HG03442 (cell line): Measurements from ENCODE around the gene GALNT4.

Experiments used
- ATAC-seq: cut with Tn5 transposase; IDR thresholded peaks from one replicate; pipeline ENCODE4 v1.9.1; 2021; ENCODE audit warnings: mild to moderate bottlenecking, moderate library complexity; ENCODE audit not compliant: unreplicated experiment

Gene GALNT4

DNA sequence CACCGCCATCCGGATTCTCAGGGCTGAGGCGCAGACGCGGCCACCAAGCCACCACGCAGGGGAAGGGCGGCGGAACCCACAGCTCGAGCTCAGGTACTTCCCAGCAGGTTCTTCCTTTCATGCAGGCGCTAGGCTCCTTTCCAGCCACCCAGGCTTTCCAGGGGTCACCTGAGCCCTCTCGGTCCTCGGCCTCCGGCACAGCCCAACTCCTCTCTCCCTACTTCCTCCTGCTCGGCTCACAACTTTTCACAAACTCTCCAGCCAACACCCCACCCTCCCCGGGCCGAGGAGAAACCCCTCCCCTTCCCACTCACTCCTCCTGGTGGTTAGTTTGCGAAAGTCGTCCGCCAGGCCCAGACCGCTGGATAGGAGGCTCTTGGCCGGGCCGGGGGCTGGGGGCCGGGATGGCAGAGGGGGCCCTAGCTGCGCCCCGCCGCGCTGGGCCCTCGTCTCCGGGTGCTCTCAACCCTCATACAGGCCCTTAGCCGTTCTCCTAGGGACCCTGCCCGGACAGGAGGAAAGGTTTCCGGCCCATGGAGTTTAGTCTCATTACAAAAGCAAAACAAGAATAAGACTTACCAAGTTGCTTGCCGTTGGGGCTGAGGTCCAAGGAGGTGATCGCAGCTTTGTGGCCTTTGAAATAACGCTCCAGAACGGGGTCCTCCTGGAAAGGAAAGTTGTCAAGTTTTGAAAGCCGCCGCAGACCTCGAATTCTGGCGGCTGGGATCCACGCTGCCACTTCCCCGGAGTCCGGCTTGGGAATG lies at the start of gene GALNT4:
Gene GALNT4, minus strand, starts transcription at position 256 of the 764 bp plus-strand sequence. Its CDS starts 247 bp downstream, at position 9.
- ATAC-seq = peak; percentile 68

GRCh38 chr12:89573051-89573810 lies 48.6 kb upstream of the GALNT4 start:
- ATAC-seq = no peak

- ATAC-seq = no peak
Measured at GRCh38 chr12:89571491-89572195, 47.0 kb upstream of the GALNT4 start.

GRCh38 chr12:89568484-89568883 lies 43.9 kb upstream of the GALNT4 start:
- no peak for ATAC-seq

DNA sequence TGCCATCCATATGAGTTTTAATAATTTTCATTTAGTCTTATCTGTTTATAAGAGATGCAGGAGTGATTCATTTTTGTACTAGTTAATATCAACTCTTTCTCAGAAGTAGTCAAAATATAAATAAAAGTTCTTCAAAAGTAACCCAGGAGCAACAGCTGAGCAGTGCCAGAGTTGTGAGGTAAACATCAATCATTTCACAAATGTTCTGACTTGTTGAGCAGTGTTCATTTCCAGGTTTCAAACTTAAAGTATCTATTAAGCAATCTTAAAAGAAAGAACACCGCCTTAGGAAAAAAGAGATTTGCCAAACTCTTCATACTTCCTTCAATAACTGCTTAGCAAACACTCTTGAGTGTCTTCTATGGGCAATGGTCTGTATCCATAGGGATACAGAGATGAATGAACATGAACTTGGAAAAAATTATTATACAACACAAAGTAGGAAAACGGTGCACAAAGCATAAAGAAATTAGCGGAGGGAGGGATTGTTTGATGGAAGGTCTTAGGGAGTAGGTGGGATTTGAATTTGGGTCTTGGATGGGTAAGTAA lies 43.2 kb upstream of the GALNT4 start:
- no peak for ATAC-seq

- ATAC-seq = peak; percentile 68
Measured at GRCh38 chr12:89566615-89567014, 42.0 kb upstream of the GALNT4 start.

GRCh38 chr12:89565002-89565401 lies 40.4 kb upstream of the GALNT4 start:
- ATAC-seq = no peak

DNA sequence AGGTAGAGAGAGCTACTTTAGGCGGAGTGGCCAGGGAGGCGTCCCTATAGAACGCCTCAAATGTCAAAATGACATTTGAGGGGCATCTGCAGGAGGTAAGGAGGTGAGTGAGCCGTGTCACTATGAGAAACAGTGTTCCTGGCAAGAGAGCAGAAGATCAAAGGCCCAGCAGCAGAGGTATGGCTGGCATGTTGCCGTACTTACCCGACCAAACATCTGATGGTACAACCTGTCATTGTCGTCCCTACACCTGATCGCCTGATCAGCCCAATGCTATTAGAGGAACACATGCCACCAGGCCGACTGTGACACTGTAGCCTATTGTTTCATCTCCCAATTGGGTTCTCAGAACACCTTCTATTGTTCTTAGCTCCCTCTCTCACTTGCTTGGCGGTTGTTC lies 35.2 kb upstream of the GALNT4 start:
- no peak for ATAC-seq

GRCh38 chr12:89556976-89557375 lies 32.4 kb upstream of the GALNT4 start:
- ATAC-seq = no peak

GRCh38 chr12:89552376-89552775 lies 27.8 kb upstream of the GALNT4 start:
- no peak for ATAC-seq

DNA sequence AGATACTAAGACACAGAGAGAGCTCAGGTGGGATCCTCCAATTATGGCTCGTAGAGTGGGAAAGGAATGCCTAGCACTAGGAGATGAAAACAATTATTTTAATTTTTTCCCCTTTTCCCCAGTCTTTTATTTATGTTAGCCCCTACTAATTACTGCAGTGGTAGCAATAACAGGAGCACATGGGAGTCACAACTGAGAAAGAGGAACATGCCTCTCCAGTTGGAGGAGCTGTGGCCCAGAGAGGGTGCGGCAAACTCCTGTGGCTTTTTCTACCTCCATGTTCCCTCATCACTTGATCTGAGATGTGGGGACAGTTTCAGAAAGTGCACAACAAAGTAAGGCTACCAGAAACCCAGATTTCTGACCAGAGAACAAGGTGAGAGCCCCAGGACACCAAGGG lies 27.2 kb upstream of the GALNT4 start:
- no peak for ATAC-seq

GRCh38 chr12:89547101-89547500 lies 22.5 kb upstream of the GALNT4 start:
- ATAC-seq = no peak

- ATAC-seq = no peak
Measured at GRCh38 chr12:89546151-89546550, 21.6 kb upstream of the GALNT4 start.

- ATAC-seq = peak; percentile 27
Measured at GRCh38 chr12:89544681-89545184, 20.1 kb upstream of the GALNT4 start.

DNA sequence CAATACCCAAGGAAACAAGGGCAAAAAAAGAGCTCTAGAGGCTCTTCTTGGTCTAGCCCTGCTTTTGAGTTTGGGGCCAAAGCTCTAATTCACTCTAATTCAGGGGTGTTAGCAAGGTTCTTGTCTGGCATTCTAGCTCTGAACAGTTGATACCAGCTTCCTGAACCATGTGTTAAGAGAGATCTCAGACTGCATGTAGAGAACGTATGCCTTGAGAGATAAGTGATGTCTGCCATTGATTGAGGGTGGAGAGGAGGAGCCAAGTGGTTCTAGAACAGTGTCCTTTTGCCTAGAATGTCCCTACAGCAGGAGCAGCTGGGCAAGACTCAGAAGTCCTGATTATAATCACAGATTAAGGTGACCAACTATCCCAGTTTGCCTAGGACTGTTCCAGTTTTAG lies 19.4 kb upstream of the GALNT4 start:
- no peak for ATAC-seq

DNA sequence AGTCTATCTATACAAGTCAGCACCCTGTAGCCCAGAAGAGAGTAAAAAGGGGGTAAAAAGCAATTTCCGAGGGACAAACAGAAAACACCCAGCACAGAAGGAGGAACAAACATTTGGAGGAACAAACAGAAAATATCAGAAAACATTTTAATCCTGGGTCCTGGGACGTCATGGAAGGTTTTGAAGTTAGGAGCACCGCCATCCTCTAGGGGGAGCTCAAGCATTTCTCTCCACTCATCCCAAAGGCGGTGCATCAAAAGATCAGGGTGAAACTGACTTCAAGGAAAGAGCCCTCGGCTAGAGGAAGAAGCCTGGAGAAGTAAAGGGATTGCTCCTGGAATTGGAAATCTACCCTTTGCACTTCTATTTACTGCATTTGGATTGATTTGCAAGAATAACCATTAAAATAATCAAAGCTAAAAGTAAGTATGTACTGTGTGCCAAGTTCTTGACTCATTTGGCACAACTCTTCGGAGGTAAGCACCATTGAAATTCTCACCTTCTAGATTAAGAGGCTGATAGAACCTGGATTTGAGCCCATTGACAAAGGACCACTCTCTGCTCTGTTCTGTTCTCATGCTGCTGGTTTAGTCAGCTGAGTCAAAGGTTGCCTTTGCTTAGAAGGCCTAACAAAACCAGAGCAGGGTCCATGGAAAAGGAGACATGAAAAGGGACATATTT lies 18.5 kb upstream of the GALNT4 start:
- peak; percentile 71 for ATAC-seq

GRCh38 chr12:89542236-89542635 lies 17.6 kb upstream of the GALNT4 start:
- no peak for ATAC-seq

DNA sequence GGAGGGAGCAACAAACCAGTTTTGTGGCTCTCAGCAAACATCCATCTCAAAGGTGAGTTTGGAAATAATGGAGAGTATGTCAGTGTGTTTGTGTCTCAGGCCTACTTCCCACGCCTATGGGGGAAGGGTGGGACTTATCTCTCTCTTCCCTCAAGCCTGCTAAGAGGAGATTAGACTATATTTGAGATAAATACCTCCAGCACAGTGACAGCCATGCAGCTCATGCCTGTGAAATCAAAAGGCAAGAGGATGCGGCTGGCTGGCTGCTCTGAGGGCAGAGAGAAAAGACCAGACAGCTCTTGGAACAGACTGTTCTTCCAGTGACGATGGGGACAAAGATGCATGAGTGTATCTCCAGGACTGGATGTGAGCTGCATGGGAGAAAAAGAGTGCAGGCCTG lies 16.0 kb upstream of the GALNT4 start:
- no peak for ATAC-seq

DNA sequence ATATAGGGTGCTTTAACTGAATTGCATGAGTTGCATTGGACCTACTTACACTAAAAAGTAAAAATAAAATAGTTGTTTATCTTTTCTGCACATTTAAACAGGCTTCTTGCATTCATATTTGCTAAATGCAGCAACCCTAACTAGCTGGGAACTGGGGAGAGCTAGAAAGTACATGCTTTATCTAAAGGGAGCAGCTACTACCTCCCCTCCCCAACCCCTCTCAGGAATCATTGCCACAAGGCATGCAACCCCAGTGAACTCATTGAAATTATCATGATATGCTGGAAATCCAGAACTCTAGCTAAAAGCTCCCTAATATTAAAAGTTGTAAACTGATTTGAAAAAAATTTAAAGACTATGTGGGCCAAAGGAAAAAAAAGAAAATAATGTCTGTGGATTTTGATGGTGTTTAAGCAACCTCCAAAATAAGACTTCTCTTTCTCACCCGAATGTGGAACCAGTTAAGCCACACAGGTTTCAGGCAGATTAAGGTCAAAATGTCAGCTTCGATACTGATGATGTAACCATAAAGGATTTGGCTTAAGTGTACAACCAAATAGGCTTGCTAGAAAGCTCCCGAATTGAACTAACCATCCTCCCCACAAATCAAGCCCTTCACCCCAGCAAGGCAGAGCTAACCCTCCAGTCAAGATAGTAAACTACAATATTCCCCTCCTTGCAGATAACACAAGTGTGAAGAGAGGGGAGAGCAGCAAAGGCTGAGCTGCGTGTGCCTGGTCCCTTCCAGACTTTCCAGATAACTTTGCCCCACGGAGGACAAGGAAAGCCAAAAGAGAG lies 15.0 kb upstream of the GALNT4 start:
- ATAC-seq = peak; percentile 40

DNA sequence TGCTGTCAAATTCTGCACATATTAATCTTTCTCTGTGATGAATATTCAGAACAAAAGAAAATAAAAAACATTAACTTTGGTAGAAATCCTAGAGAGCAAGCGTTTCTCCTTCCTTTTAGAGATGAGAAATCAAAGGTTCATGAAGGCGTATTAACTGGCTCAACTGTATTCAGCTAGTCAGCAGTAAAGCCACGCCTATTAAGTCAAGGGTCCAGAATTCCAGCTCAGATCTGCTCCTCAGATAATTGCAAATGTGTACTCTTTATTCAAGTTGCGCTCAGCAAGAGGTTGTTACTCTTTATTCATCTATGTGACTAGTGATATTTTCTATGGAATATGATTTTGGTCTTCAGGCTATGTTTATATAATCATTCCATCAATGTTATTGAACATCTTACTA lies 14.3 kb upstream of the GALNT4 start:
- no peak for ATAC-seq
